Stimulated activated CD8-positive, alpha-beta memory T cell treated with anti-CD3 and anti-CD28 coated beads, Interleukin-12 subunit alpha, Interleukin-12 subunit beta, amount 100 ng/mL, for 24 hours (primary cell): Measurements from ENCODE around the gene FAM83C.

Experiments used
- DNase-seq: peaks from one replicate; pipeline ENCODE4 v3.0.0-alpha.2; 2020; ENCODE audit errors: extremely low read depth

FAM83C gene

DNA sequence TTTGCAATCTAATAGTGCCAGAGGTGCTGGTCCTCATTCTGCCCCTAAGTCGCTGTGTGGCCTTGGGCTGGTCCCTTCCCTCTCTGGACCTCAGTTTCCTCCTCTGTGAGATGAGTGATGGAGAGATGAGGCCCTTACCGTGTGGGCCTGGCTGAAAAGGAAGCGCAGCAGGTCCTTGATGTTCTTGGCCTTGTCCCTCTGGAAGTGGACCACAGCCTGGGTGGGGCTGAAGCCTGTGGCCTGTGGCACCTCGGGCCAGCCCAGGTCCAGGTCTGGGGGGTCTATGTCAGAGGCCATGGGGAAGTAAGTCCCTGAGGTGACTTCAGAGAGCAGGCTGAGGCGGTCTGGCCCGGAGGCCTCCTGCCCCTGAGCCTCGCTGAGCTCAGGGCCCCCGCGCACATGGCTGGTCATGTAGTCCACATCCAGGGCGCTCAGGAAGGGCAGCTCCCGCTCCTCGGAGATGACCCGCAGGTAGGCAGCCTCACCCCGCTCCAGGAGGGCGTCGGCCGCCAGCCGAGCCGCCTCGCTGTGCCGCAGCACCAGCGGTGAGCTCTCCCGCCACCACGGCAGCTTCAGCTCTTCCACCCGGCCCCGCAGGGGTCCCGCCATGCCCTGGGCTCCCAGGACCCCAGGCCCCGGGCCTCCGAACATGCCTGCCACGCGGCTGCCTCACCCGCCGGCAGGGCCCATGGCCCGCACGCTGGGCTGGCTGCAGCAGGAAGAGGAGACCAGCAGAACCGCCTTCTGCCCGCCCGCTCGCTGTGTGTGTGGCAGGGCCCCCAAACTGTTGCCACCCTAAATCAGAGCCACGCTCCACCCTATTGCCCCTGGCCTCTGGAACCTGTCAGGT is at the start of gene FAM83C:
Gene FAM83C (minus strand): TSS at position 772 of the 850 bp plus-strand sequence. CDS start 121 bp downstream, at position 651.
- DNase-seq, result no peak

DNA sequence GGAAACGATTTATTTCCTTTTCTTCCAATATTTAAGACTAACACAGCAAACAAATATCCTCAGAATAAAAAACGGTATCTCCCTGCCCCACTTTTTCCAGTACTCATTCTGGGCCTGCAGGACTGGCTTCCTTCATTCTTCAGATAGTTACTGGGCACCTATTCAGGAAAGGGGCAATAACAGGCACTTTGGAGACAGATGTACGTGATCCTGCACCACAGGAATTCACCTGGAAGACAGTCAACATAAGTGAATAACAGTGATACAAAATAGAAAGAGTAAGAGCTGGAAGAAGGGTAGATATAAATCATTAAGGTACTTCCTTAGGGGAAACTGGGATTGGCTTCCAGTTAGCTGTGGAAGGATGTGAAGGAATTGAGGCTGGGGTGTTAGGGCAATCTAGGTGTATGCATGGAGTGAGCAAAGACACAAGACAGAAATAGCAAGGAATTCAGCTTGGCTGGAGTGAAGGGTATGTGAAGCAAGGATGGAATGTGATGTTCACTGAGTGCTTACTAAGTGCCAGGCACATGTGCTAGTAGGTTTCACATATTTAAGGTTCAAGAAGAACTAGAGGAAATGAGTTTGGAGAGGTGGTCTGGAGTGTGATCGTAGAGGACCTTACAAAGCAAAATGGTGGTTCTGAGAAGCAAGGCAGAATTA is 49.3 kb upstream of the FAM83C start:
- no peak for DNase-seq

DNA sequence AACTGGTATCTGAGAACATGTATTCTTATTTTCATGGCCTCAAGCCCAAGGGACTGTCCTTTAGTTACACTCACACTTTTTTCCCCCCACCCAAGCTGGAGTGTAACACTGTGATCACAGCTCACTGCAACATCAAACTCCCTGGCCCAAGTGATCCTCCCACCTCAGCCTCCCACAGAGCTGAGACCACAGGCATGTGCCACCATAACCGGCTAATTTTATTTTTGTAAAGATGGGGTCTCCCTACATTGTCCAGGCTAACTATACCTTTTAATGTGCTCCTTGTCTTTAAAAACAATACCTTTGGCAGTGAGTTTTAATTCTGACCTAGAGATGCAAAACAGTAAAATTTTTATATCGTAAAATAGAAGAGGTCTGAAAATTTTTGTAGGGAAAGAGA is 48.2 kb upstream of the FAM83C start:
- no peak for DNase-seq

DNA sequence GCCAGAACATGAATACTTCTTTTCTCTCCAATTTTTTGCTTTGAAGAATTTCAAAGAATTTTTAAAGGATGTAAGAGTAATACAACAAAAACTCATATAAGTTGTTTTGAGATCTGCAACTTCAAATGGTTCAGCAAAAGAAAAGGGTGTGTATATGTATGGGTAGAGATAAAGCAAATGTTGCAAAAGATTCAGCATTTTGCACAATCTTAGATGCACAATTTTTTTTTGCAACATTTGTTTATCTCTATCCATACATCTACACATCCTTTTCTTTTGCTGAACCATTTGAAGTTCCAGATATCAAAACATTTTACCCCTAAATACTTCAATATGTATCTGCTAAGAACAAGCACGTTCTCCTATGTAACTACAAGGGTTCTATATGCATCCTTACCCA is 47.4 kb upstream of the FAM83C start:
- DNase-seq, result no peak

DNA sequence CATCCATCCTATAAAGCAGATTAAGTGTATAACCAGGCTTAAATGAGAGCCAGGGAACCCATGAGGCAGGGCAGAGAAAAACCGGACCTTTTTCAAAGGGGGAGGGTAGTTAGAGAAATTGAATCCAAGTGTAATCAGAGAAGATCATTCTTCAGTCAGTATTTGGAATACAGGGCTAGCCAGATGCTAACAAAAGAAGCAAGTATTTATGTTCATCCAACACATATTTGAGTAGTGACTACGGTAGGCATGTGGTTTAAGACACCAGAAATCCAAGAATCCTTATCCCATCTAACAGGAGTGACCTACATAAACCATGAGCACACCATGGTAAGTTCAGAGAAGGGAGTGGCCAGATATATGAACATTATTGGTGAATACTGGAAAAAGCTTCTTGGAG is 46.8 kb upstream of the FAM83C start:
- DNase-seq, result no peak

DNA sequence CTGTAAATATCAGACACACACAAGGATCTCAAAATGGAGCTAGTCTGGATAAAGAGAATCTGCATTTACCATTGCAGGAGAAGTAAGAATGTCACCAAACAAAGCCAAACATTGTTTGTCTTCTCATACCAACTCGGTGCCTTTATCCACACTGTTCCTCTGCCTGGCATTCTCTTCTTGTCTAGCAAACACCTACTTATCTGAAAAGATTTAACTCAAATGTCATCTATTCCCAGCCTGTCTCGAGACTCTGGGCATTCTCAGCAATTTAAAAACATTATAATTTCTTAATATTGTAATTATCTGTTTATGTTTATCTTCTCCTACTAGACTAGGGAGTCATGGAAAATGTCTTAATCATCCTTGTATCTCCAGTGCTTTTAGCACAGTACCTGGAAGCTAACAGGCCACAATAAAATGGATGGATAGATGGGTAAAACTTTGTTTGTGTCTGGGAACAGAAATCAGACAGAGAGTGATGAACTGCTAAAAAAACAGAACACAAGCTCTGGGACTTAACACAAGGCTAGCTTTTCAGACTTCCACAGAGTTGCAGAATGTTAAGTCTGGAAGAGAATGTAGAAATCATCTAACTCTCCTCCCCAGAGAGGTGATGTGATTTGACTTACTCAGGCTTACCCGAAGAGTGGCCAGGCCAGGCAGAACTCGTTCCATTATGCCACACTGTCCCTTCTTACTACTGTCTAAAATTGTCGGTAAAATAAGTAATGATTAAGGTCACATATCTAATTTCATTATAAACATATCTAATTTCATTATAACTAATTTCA is 42.3 kb upstream of the FAM83C start:
- DNase-seq, result no peak

DNA sequence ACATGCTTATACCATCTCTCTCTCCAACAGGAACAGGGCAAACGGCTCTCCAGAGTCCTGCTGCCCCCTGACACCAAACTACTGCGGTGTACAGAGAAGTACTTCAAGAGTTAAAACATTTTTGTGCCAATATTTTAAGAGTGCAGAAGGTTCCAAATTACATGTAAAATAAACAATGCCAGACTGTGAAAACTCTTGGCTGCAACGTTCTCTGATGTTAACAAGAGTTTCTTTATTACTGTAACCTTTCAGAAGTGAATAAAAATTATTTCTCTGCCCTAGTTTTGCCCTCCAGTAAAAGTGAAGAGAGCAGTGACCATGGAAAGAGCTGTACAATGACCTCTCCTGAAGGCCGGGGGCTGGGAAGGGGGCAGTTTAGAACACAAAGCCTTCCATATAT is 41.4 kb upstream of the FAM83C start:
- no peak for DNase-seq

DNA sequence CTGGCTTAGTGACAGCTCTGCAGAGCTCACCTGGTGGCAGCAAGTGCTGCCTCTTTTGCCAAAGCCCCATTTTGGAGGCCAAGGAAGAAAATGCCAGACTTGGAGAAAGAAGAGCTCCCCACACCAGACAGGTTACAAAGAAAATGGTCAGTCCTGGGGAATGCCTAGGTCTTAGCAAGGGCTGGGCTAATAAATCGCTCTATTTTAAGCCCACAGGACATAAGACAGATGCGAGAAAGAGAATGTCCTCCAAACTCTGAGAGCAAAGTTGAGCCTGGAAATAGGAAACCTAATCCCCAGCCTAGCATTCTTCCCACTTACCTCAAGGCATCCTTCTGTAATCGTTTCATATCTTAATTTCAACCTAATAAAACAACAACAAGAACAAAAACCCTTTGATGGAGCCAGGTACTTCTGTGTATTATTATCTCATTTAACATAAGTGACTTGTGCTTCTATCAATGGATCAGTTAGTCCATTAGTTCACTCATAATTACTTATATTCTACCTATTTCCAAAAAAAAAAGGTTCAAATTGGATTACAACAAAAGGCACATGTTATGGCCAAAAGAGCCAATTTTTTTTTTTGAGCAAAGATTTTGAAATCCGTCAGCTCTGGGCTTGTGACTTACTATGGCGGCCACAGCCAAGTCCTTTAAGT is 40.4 kb upstream of the FAM83C start:
- DNase-seq, result no peak

DNA sequence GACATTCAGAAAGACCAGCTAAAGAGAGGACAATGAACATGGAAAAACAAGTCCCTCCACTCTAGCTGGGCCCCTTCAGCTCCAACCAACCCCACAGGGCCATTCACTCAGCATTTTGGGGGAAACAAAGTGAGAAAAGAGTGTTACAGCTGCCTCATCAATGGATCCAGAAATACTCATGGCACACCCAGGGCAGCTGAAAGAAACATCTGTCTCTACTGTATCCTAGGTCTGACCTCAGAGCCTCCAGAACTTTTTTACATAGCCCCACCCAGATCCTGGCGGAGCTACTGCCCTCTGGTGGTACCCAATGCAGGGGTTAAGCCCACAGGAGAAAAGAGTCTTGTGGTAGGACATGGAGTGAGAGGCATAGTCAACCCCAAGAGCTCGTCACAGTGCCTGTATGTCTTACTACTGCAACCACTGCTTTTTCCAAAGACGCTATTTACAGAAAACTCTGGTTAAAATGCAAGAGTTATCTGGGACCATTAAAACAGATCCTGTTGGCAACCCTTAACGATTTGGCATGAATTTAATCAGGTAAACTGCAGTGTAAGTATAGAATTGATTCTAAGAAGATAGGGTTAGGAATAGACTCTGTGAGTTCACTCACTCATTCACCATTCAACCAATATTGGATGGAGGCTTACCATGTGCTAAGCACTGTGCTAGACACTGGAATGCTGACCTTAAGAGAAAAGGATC is 37.4 kb upstream of the FAM83C start:
- no peak for DNase-seq

DNA sequence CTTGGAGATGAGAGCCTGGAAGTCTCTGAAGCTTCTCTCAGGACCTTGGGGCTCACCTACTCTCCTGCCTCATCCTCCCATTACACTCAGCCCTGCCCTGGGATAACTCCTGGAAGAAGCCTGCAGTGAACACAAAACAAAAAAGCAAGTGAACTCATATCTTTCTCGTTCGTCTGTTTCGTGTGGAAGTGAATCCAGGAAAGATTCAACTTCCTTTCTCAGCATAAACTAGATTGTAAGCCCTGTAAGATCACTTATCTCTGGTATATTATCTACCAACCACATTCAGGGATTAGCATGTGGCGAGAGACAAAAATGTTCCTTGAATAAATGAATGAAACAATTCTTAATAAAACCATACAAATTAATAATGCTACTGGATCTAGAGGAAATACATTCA is 36.5 kb upstream of the FAM83C start:
- DNase-seq, result no peak

DNA sequence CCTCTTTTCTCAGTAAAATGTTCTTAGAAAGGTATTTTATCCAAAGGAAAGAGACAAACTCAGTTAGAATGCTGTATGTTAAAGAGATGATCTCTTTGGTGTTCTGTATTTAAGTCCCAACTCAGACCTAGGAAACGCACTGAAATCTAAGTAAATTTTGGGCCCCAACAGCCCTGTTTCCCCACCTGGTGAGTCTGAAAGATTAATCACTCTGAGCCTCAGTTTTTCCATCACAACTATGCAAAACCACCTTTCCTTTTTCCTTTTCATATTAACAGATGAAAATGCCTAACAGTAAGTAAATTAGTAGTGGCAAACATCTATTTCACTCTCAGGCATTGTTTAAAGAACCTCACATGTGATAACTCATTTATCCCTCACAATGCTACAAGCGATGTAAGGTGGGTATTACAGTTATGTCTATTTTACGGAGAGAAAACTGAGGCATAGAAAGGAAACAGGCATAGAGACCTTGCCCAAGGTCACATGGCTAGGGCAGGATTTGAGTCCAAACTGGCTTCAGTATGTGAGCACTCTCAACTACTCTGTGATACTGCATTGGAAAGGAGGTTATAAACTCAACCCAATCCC is 36.0 kb upstream of the FAM83C start:
- DNase-seq, result no peak

DNA sequence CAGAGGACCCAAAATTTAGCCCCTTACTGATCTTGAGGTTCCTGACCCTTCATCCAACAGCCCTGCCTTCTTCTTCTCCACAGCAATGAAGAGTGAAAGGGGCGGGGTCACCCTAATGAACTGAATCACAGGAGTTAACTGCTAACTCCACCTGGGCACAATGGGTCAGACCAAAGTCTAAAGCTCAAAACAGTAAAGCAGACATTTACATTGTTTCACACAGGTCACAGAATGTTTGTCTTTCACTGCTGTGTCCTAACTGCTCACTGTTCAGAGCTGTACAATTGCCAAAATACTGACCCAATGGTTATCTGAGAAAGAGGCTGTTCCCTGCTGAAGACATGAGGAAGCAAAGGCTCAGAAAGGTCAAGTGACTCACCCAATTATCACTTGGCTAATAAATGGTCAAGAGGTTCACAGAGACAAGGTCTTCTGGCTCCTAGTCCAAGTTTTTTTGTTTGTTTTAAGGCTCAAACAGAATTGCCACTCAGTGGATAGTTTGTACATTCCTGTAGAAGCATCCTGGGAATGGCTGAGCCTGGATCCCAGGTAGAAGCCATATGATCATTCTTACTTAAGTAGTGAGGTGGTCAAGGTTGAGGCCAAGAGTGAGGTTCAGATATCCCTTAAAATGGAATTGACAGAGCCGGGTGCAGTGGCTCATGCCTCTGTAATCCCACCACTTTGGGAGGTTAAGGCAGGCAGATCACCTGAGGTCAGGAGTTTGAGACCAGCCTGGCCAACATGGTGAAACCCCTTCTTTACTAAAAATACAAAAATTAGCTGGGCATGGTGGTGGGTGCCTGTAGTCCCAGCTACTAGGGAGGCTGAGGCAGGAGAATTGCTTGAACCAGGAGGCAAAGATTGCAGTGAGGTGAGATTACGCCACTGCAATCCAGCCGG is 35.1 kb upstream of the FAM83C start:
- no peak for DNase-seq

DNA sequence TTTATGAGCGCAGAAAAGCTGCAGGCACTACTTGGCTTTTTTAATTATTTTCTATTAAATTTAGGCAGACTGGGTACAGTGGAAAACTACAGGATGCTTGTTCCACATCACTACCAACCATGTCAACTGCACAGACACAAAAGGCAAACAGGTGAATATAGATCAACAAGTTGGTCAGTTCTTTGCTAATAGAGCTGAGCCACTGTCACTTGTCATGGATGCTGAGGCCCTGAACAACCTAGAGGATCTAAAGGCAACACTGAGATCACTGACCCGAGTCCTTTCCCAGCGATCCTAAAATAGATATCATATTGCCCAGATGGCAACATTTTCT is 34.5 kb upstream of the FAM83C start:
- no peak for DNase-seq

DNA sequence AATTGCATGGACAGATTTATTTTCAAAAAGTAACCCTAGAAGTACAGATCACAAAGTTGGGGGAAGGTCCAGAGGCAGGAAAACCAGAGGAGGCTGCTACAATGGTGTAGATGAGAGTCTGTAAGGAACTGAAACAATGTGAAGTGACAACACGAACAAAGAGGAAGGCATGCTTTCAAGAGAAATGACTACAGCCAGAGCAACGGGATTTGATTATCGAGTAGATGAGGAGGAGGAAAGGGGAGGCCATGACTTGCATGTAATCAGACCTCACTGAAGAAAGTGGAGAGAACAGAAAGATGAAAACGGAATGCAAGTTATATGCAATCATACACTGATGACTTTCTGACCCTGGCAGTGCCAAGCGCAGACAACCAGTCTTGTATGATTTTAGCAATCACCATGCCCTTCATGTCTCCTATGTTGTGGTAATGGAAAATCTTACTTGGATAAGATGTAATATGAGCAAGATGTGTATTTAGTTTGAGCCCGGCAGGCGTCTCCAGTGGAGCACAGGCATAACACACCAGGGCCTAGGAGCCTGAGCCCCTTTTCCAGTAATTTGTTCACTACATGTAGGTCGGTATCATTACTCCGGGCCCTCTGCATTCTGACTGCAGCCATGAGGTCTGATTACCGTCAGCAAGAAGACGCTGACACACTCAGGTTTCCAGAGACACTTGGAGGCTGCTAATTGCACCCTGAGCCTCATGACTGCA is 34.0 kb upstream of the FAM83C start:
- no peak for DNase-seq

DNA sequence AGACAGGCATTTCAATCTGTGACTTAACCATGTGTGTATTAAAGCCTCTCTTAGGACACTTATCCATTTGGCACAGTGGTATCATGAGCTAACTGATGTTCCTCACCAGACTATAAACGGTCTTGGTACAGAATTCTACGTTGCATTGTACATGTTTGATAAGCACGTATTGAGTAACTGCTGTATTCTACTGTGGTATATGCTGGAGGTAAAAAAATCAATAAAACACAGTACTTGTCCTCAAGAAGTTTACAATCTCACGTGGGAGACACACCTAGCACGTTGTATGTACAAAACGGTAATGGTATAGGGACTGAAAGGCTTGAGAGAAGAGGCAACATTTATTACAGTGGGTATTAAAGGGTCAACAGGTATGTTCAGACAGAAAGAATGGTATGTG is 33.2 kb upstream of the FAM83C start:
- DNase-seq, result no peak

DNA sequence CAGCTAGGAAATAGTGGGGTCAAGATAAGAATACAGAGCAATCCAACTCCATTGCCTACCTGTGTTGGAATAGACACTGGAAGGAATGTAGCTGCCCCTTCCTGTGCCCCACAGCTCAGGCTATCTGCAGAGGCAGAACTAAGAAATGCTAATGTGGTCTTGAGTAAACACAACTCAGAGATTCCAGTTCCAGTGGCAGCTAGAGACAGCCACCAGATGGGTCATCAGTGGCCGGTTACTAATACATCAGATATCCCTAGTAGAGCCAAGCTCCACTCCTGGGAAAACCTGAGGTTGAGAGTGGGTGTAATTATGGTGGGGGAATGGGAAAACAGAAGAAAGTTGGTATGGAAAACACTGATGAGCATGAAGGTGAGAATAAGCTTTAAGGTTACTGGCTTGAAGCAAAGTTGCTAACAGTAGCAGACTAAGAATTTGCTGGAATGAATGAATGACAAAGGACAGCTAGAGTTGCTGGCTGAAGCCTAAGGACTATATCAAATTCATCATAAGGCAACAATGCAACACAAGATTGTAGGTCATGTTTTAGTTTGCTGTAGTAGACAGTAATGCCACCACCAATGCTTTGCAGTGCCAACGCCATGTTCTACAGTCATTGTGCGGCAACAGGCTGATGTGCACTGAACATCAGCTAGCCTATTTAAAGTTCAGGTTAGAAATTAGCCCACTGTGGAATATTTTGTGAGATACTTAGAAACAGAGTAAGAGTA is 28.3 kb upstream of the FAM83C start:
- DNase-seq, result no peak

DNA sequence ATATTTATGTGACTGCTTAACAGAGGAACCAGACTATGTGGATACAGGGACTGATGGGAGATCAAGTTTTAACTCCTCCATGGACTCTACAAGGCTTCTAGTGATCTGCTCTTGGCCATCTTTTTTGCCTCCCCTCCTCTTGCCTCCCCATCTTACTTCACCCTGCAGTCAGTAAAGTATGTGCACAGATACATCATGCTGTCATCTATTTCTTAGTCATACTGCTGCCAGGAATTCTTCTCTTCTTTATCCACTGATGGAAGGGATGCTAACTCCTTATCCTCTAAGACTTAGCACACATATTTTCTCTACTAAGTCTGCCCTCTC is 27.6 kb upstream of the FAM83C start:
- DNase-seq, result no peak

DNA sequence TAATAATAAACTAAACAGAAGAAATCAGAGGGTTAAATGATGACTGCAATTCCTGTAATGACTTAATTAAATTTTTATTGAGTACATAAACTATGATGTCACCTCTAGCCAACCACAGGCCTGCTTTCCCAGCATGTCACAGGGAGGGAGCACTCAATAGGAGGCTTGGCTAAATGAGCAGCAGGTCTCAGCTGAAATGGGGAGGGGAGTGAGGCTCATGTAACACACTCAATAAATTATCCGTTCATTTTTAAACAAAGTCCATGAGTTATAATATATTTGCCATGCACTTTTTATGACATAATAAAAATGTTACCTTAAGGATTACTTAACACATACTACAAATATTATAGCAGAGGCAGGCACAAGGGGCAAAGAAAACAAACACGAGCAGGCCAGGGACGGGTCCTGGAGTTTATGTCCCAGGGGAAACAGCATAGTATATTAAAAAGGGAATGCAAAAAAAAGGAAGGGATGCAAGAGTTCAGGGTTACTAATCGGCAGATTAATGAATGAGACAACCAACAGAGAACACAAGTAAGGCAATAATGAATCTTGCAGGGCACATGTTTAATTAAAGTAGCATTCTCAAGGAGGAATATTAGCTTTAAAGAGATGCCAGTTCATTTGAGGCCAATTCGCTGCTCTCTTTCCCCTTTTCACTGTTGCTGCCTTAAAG is 27.1 kb upstream of the FAM83C start:
- no peak for DNase-seq
